B cell (primary cell): Measurements from ENCODE around the gene PLEKHM3.

Source experiments
- CTCF ChIP-seq: fragments of 200-600 bp; IDR thresholded peaks from one replicate; pipeline ENCODE4 v1.8.0; 2022; ENCODE audit warnings: antibody characterized with exemption, mild to moderate bottlenecking
- EZH2 ChIP-seq: IDR thresholded peaks from 2 replicates; pipeline ENCODE4 v1.6.1; 2012; ENCODE audit warnings: borderline replicate concordance, low read depth, mild to moderate bottlenecking, moderate library complexity, low read length; ENCODE audit not compliant: insufficient read depth, poor library complexity, severe bottlenecking

DNA sequence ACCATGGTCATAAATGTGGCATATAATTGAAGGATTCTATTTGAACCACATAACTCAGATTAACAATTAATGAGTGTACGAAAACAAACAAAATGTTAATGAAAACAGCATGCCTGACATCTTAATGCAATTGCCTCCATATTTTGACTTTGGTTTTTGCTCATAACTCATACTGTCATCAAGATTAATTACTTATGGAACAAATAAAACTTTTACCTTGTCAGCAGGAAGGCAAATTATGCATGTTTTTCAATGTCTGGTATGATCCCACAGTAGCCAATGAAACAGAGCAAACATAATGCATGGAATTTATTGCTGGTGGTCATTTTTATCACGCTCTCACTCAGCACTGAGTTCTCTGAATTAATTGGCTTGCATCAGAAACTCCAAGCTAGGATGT is 5.1 kb downstream of the PLEKHM3 start:
- TF ChIP-seq EZH2 (no peak), CTCF (no peak)
